BLaER1 treated with 17β-estradiol and CSF1 and Interleukin-3, amounts not matched to agents 10 nM and 100 nM (cell line): ENCODE data around the gene TNFAIP6.
"Not testable (repeated sequence)": the region's sequence is repeated elsewhere in the genome, so short reads cannot be mapped to it uniquely, and the experiment has no call there.

Experiments
- H3K27ac ChIP-seq, 11 experiments: shearing (Covaris generic); formaldehyde crosslinking; 2 replicates each; pipeline ENCODE4 v1.8.1; 2022
- H3K27me3 ChIP-seq, 11 experiments: shearing (Covaris generic); formaldehyde crosslinking; 2 replicates each; pipeline ENCODE4 v1.8.1; 2022
- H3K36me3 ChIP-seq, 11 experiments: shearing (Covaris generic); formaldehyde crosslinking; 2 replicates each; pipeline ENCODE4 v1.8.1; 2022
- H3K4me1 ChIP-seq, 10 experiments: shearing (Covaris generic); formaldehyde crosslinking; 2 replicates each; pipeline ENCODE4 v1.8.1; 2022
- H3K4me2 ChIP-seq, 11 experiments: shearing (Covaris generic); formaldehyde crosslinking; 2 replicates each; pipeline ENCODE4 v1.8.1; 2022
- H3K4me3 ChIP-seq, 10 experiments: shearing (Covaris generic); formaldehyde crosslinking; 2 replicates each; pipeline ENCODE4 v1.8.1; 2022
- H3K9ac ChIP-seq, 11 experiments: shearing (Covaris generic); formaldehyde crosslinking; 2 replicates each; pipeline ENCODE4 v1.8.1; 2022
- H3K9me3 ChIP-seq, 11 experiments: shearing (Covaris generic); formaldehyde crosslinking; replicated peaks in 1 of 11; 2 replicates each; pipeline ENCODE4 v1.8.1; 2022
- H4K20me1 ChIP-seq, 11 experiments: shearing (Covaris generic); formaldehyde crosslinking; 2 replicates each; pipeline ENCODE4 v1.8.1; 2022
- Cebpa-rat ChIP-seq, 11 experiments: shearing (Covaris generic); IDR thresholded peaks; 2 replicates each; pipeline ENCODE4 v1.8.1; 2022

Gene TNFAIP6, protein sequence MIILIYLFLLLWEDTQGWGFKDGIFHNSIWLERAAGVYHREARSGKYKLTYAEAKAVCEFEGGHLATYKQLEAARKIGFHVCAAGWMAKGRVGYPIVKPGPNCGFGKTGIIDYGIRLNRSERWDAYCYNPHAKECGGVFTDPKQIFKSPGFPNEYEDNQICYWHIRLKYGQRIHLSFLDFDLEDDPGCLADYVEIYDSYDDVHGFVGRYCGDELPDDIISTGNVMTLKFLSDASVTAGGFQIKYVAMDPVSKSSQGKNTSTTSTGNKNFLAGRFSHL

GRCh38 chr2:151357359-151357758 is at the start of gene TNFAIP6:
TNFAIP6 (plus strand) TSS chr2:151357592; CDS start chr2:151357667, 75 bp downstream.
- no peak for TF ChIP-seq Cebpa-rat (IDR thresholded peaks at IDR 0.05)
- no peak within 1 kb of the TSS for H3K27ac ChIP-seq
- H3K4me1 ChIP-seq, result no peaks in the 10 kb centered on the region
- no peaks in the 10 kb centered on the region for H3K36me3 ChIP-seq
- H3K9me3 ChIP-seq, result no peaks in the 10 kb centered on the region
- H4K20me1 ChIP-seq, result no peaks in the 10 kb centered on the region
- no peak within 1 kb of the TSS for H3K4me2 ChIP-seq
- no peak within 1 kb of the TSS for H3K9ac ChIP-seq
- H3K4me3 ChIP-seq, result no peak within 1 kb of the TSS
- H3K27me3 ChIP-seq, result no peaks in the 10 kb centered on the region

- H4K20me1 ChIP-seq, H3K36me3 ChIP-seq, H3K9ac ChIP-seq, H3K4me3 ChIP-seq, H3K4me2 ChIP-seq, H3K27me3 ChIP-seq, H3K27ac ChIP-seq: not testable (repeated sequence)
- H3K9me3 ChIP-seq, result peaks cover 0 to 21% (median 10%) of the 10 kb centered on the region in 11 experiments; a peak in 13 of 22 replicates
- H3K4me1 ChIP-seq, result peaks cover 8 to 13% (median 10%) of the 10 kb centered on the region in 10 experiments
Observed at GRCh38 chr2:151310313-151310712, 47.1 kb upstream of the TNFAIP6 start.

DNA sequence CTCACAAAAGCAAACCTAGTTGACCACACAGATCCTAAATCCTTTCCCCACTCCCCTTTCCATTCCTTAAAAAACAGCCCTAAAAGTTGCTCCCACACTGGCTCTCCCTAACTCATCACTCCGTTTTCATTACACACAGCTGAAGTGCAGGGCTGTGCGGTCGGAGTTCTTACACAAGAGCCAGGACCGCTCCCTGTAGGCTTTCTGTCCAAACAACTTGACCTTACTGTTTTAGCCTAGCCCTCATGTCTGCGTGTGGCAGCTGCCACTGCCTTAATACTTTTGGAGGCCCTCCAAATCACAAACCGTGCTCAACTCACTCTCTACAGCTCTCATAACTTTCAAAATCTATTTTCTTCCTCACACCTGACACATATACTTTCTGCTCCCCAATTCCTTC is 45.0 kb upstream of the TNFAIP6 start:
- not testable (repeated sequence) for H3K4me2 ChIP-seq, H4K20me1 ChIP-seq, H3K36me3 ChIP-seq, H3K9ac ChIP-seq, H3K27me3 ChIP-seq, H3K27ac ChIP-seq, H3K4me3 ChIP-seq
- Histone ChIP-seq H3K4me1 (peaks cover 10 to 21% (median 18%) of the 10 kb centered on the region in 10 experiments), H3K9me3 (peaks cover 0 to 21% (median 10%) of the 10 kb centered on the region in 11 experiments; a peak in 13 of 22 replicates)

DNA sequence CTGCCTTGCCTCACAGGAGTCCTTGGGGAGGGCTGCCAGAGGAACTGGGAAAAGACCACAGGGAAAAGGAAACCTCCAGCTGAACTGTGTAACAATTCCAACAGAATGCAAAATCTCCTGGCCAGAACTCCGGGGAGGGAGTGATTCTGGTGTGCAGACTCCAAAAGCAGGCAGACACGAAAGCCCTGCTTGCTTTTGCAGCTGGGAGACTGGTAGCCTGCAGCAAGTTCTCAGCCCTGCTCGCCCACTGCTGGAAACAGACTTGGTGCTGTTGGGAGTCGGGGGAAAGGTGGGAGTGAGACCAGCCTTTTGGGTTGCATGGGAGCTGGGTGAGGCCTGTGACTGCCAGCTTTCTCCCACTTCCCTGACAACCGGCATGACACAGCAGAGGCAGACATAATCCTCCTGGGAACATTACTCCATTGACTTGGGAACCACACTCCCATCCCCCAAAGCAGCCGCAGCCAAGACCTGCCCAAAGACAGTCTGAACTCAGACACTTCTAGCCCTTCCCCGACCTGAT is 42.0 kb upstream of the TNFAIP6 start:
- peak overlapping the region; percentile 67 to 94 (median 78) for H3K4me2 ChIP-seq
- peak overlapping the region in 4 of 10 experiments; percentile 9 to 38 (median 23); a peak in 3 of 20 replicates for H3K4me3 ChIP-seq

DNA sequence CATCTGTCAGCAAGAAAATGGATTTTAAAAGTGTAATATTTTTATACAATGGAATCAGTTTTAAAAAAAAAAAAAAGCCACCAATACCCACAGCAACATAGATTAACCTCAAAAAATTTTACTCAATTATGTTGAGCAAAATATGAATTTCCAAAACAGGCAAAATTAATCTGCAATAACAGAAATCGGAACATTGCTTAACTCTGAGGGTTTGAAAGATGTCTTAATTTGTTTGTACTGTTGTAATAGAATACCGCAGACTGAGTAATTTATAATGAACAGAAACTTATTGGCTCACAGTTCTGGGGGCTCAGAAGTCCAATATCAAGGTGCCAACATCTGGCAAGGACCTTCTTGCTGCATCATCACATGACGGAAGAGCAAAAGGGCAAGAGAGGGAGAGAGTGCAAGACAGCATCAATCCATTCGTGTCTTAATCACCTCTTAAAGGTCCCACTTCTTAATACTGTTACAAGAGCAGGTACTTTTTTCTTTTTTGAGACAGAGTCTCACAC is 31.8 kb upstream of the TNFAIP6 start:
- peaks cover under 1 to 8% (median 1%) of the 10 kb centered on the region in 11 experiments; a peak in 16 of 22 replicates for H3K9me3 ChIP-seq
- no peak overlapping the region for H3K4me3 ChIP-seq
- H3K4me2 ChIP-seq, result no peak overlapping the region
- no peaks in the 10 kb centered on the region for H3K27me3 ChIP-seq
- H3K27ac ChIP-seq, result no peak overlapping the region
- no peak for TF ChIP-seq Cebpa-rat (IDR thresholded peaks at IDR 0.05)
- no peak overlapping the region for H3K9ac ChIP-seq
- no peaks in the 10 kb centered on the region for H3K36me3 ChIP-seq
- H3K4me1 ChIP-seq, result peaks cover 0 to 11% (median 2%) of the 10 kb centered on the region in 10 experiments; a peak in 2 of 20 replicates
- no peaks in the 10 kb centered on the region for H4K20me1 ChIP-seq

More for the DNA sequence above, 42.0 kb upstream of the TNFAIP6 start:
- TF ChIP-seq Cebpa-rat (IDR thresholded peaks at IDR 0.05), result no peak
- Histone ChIP-seq H3K36me3 (no peaks in the 10 kb centered on the region), H3K9ac (peak overlapping the region in 8 of 11 experiments; percentile 10 to 64 (median 36); a peak in 12 of 22 replicates), H3K4me1 (peaks cover 10 to 21% (median 18%) of the 10 kb centered on the region in 10 experiments), H3K27me3 (no peaks in the 10 kb centered on the region), H4K20me1 (no peaks in the 10 kb centered on the region), H3K9me3 (peaks cover 0 to 16% (median 2%) of the 10 kb centered on the region in 11 experiments; a peak in 5 of 22 replicates), H3K27ac (peak overlapping the region in 8 of 11 experiments; percentile 13 to 78 (median 56); a peak in 13 of 22 replicates)

DNA sequence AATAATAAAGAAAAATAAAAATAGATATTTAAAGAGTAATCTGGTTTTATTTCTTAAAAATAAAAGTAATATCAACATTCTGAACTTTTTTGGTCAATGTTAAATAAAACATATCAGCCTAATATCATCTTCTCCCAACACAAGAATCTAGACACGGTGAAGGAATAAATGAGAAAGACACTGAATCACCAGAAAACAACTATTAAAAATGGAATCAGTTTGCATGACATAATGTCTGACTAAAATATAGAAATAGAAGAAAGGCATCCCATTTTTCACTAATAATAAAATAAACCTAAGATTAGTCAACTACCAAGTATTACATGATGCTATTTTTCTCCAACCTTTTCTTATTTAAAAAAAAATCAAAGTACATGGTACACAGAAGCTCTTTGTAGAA is 30.8 kb upstream of the TNFAIP6 start:
- H3K4me3 ChIP-seq, result no peak overlapping the region
- no peak overlapping the region for H3K27ac ChIP-seq
- H4K20me1 ChIP-seq, result no peaks in the 10 kb centered on the region
- H3K4me1 ChIP-seq, result peaks cover 0 to 11% (median 2%) of the 10 kb centered on the region in 10 experiments; a peak in 2 of 20 replicates
- H3K9me3 ChIP-seq, result peaks cover 6 to 12% (median 10%) of the 10 kb centered on the region in 11 experiments; a peak in 16 of 22 replicates
- TF ChIP-seq Cebpa-rat (IDR thresholded peaks at IDR 0.05), result no peak
- H3K9ac ChIP-seq, result no peak overlapping the region
- H3K27me3 ChIP-seq, result no peaks in the 10 kb centered on the region
- no peak overlapping the region for H3K4me2 ChIP-seq
- no peaks in the 10 kb centered on the region for H3K36me3 ChIP-seq

GRCh38 chr2:151329998-151330397 is 27.4 kb upstream of the TNFAIP6 start:
- Histone ChIP-seq H3K36me3 (no peaks in the 10 kb centered on the region), H3K4me1 (peaks cover 5 to 19% (median 7%) of the 10 kb centered on the region in 10 experiments; a peak in 10 of 20 replicates), H3K4me2 (peak overlapping the region in 4 of 11 experiments; percentile 10 to 25 (median 18); a peak in 2 of 22 replicates), H3K27ac (no peak overlapping the region), H4K20me1 (no peaks in the 10 kb centered on the region), H3K27me3 (no peaks in the 10 kb centered on the region), H3K9ac (no peak overlapping the region), H3K9me3 (peaks cover 6 to 12% (median 10%) of the 10 kb centered on the region in 11 experiments; a peak in 16 of 22 replicates), H3K4me3 (no peak overlapping the region)
- TF ChIP-seq Cebpa-rat (IDR thresholded peaks at IDR 0.05), result no peak

- Histone ChIP-seq H3K27me3 (no peaks in the 10 kb centered on the region), H4K20me1 (no peaks in the 10 kb centered on the region), H3K36me3 (no peaks in the 10 kb centered on the region), H3K4me2 (no peak overlapping the region), H3K4me1 (peaks cover 7 to 24% (median 13%) of the 10 kb centered on the region in 10 experiments; a peak in 14 of 20 replicates), H3K27ac (no peak overlapping the region), H3K9ac (no peak overlapping the region), H3K4me3 (no peak overlapping the region), H3K9me3 (peaks cover 6 to 12% (median 10%) of the 10 kb centered on the region in 11 experiments; a peak in 16 of 22 replicates)
- TF ChIP-seq Cebpa-rat (IDR thresholded peaks at IDR 0.05), result no peak
Observed at GRCh38 chr2:151333083-151333482, 24.3 kb upstream of the TNFAIP6 start.

- Histone ChIP-seq H3K9me3 (peaks cover 6 to 12% (median 10%) of the 10 kb centered on the region in 11 experiments; a peak in 16 of 22 replicates), H3K36me3 (no peaks in the 10 kb centered on the region), H4K20me1 (no peaks in the 10 kb centered on the region), H3K4me3 (no peak overlapping the region), H3K27ac (peak overlapping the region in 2 of 11 experiments; percentile 7 to 29; a peak in 1 of 22 replicates), H3K9ac (no peak overlapping the region), H3K27me3 (no peaks in the 10 kb centered on the region), H3K4me1 (peaks cover 6 to 21% (median 13%) of the 10 kb centered on the region in 10 experiments; a peak in 14 of 20 replicates), H3K4me2 (peak overlapping the region in 5 of 11 experiments; percentile 28 to 51 (median 36); a peak in 10 of 22 replicates)
- TF ChIP-seq Cebpa-rat (IDR thresholded peaks at IDR 0.05), result no peak
Observed at GRCh38 chr2:151334082-151334815, 23.1 kb upstream of the TNFAIP6 start.
